GM12878 (cell line): ENCODE measurements around the gene NSFL1C. TPM values are rescaled to one million over a fixed set of nuclear protein-coding genes. Genes with fewer than 3 reads are reported as not detected.

ENCODE experiments used
- CHD4 ChIP-seq: fragments of 200-600 bp; sonication (generic); IDR thresholded peaks from 2 replicates; pipeline ENCODE4 v1.6.1; 2016; ENCODE audit warnings: mild to moderate bottlenecking
- FOXM1 ChIP-seq: IDR thresholded peaks from 2 replicates; pipeline ENCODE4 v1.6.1; 2012; ENCODE audit warnings: low read depth, mild to moderate bottlenecking, inconsistent platforms, low read length, moderate library complexity
- GABPA ChIP-seq: IDR thresholded peaks from 2 replicates; pipeline ENCODE4 v1.6.1; 2014; ENCODE audit warnings: antibody characterized with exemption, low read depth, mild to moderate bottlenecking, inconsistent platforms
- HCFC1 ChIP-seq: fragments of 150-350 bp; IDR thresholded peaks from 2 replicates; pipeline ENCODE4 v1.6.1; 2014; ENCODE audit warnings: low read length
- NFYA ChIP-seq: IDR thresholded peaks from 2 replicates; pipeline ENCODE4 v1.6.1; 2011; ENCODE audit warnings: low read depth, mild to moderate bottlenecking, low read length, improper control_type of control experiment, borderline replicate concordance
- PAX8 ChIP-seq: fragments of 450-650 bp; IDR thresholded peaks from 2 replicates; pipeline ENCODE4 v1.6.1; 2017; ENCODE audit warnings: mild to moderate bottlenecking, moderate library complexity
- SIX5 ChIP-seq: IDR thresholded peaks from 2 replicates; pipeline ENCODE4 v1.6.1; 2011; ENCODE audit warnings: mild to moderate bottlenecking, low read depth, low read length, moderate library complexity; ENCODE audit not compliant: severe bottlenecking
- SRF ChIP-seq, 2 experiments: IDR thresholded peaks; 2 replicates each; pipeline ENCODE4 v1.6.1; 2011; ENCODE audit warnings: low read depth in 2 of 2, low read length in 2 of 2, mild to moderate bottlenecking in 1 of 2, moderate library complexity in 1 of 2
- TCF3 ChIP-seq: IDR thresholded peaks from 2 replicates; pipeline ENCODE4 v1.6.1; 2012; ENCODE audit warnings: low read depth, mild to moderate bottlenecking, low read length, borderline replicate concordance; ENCODE audit not compliant: insufficient read depth
- ZBED1 ChIP-seq: IDR thresholded peaks from 2 replicates; pipeline ENCODE4 v1.6.1; 2016; ENCODE audit warnings: borderline replicate concordance
- ZNF622 ChIP-seq: fragments of 450-650 bp; IDR thresholded peaks from 2 replicates; pipeline ENCODE4 v1.6.1; 2017; ENCODE audit warnings: mild to moderate bottlenecking, inconsistent platforms
- ZNF687 ChIP-seq: fragments of 450-650 bp; IDR thresholded peaks from 2 replicates; pipeline ENCODE4 v1.6.1; 2017; ENCODE audit warnings: mild to moderate bottlenecking, moderate library complexity
- ZSCAN29 ChIP-seq: fragments of 450-650 bp; IDR thresholded peaks from 2 replicates; pipeline ENCODE4 v1.6.1; 2017; ENCODE audit warnings: mild to moderate bottlenecking, moderate library complexity
- polyA plus RNA-seq, 11 experiments: library from polyadenylated mRNA; depleted of rRNA in 4 of 11; unstranded in 6 of 11; stranded (reverse) in 5 of 11; fragments of >200 nt; fragmentation: Nextera tagmentation in 4 of 11; fragmentation: Illumina TruSeq in 1 of 11; extraction: Ambion mirVana in 4 of 11; extraction: Trizol in 1 of 11; gene quantifications; 1 replicate in 1 of 11; 2 replicates in 10 of 11; pipeline versions ENCODE4 v1.2.1 to v1.2.3, GENCODE V29; 2011 to 2016; ENCODE audit warnings: inconsistent platforms in 2 of 11, missing spikeins in 2 of 11, low read depth in 1 of 11
- total RNA-seq, 4 experiments: library from RNA; depleted of rRNA in 3 of 4; stranded (reverse); fragments of >200 nt in 3 of 4; fragmentation: Illumina TruSeq in 1 of 4; extraction: Trizol in 1 of 4; gene quantifications; 2 replicates each; pipeline versions ENCODE4 v1.2.1 to v1.2.3, GENCODE V29; 2013 to 2021

Gene NSFL1C
- total and polyA plus RNA-seq, 10 of the 15 experiments (the other 5 are each of a cell fraction or from before 2014, with no cell fraction given): 21.5 to 100 (median 38.1) TPM

DNA sequence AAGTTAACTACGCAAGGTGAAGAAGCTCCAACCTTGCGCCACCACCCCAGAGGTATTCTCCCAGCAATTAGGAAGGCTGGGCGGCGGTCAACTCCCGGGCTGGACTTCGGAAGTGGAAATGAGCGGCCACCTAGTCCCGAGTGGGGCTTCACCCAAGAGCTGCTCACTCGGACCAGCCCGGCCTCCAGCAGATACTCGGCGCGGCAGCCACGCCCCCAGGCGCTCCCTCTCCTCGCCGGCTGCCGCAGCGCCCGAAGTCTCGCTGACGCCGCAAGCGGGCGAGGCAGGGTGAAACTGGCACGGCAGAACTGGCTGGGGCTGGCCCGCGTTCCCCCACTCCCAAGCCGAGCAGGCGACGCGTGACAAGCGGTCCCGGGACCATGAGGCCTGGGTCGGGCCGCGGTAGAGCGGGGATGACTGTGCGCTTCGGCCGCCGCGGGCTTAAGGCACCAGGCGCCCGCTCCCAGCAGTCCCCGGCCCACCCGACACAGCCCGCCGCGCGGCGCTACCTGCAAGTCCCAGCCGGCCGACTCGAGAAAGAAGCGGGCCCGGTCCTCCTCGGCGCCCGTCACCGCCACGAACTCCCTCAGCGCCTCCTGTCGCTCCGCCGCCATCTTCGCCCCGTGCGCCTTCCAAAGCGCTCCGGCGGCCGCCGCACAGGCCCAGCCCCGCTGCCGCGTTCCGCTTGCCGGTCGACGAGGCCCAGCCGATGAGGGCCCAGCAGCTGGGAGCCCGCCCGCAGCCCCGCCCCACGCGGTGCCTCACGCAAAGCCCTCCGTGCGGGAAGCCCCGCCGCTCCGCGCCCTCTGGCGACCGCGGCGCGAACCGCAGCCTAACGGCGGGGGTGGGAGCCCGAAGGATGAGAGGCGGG lies at the start of gene NSFL1C (continued):
- TF ChIP-seq HCFC1: peak; percentile 81
- TF ChIP-seq ZNF687: peak; percentile 86
- peak; percentile 89 for TF ChIP-seq ZSCAN29
- no peak for TF ChIP-seq CHD4
- no peak for TF ChIP-seq ZNF622
- TF ChIP-seq FOXM1: no peak
- TF ChIP-seq SIX5: peak; percentile 60
- TF ChIP-seq PAX8: no peak
- peak; percentile 4 to 80; a peak in 1 of 4 replicates for TF ChIP-seq SRF (IDR thresholded peaks at IDR 0.05; ENCODE audit: low read depth in 2 of 2, low read length in 2 of 2)
- TF ChIP-seq GABPA: peak; percentile 80
- TF ChIP-seq NFYA: no peak
- no peak for TF ChIP-seq ZBED1
- TF ChIP-seq TCF3: peak; percentile 98
